Right kidney (tissue), 1 donor: ENCODE results near the gene ITPK1.

ENCODE experiments used
- DNase-seq: peaks from one replicate; pipeline ENCODE4 v3.0.0-alpha.2; 2016

The ITPK1 gene

GRCh38 chr14:93061380-93062012 is 54.2 kb downstream of the ITPK1 start:
- no peak for DNase-seq

GRCh38 chr14:93060841-93061240 is 54.9 kb downstream of the ITPK1 start:
- no peak for DNase-seq

- DNase-seq = no peak
These were observed 55.7 kb downstream of the ITPK1 start for GRCh38 chr14:93059917-93060545.

- no peak for DNase-seq
These were observed 56.5 kb downstream of the ITPK1 start for GRCh38 chr14:93059260-93059659.

- no peak for DNase-seq
These were observed 58.0 kb downstream of the ITPK1 start for GRCh38 chr14:93057586-93058280.

- no peak for DNase-seq
These were observed 58.7 kb downstream of the ITPK1 start for GRCh38 chr14:93056840-93057585.

- no peak for DNase-seq
These were observed 59.4 kb downstream of the ITPK1 start for GRCh38 chr14:93056166-93056839.

GRCh38 chr14:93055651-93056115 is 60.0 kb downstream of the ITPK1 start:
- no peak for DNase-seq

GRCh38 chr14:93054876-93055275 is 60.8 kb downstream of the ITPK1 start:
- no peak for DNase-seq

- no peak for DNase-seq
These were observed 61.7 kb downstream of the ITPK1 start for GRCh38 chr14:93054006-93054405.

- DNase-seq = no peak
These were observed 63.9 kb downstream of the ITPK1 start for GRCh38 chr14:93051600-93052546.

- DNase-seq = no peak
These were observed 65.0 kb downstream of the ITPK1 start for GRCh38 chr14:93050761-93051160.

- DNase-seq = no peak
These were observed 65.8 kb downstream of the ITPK1 start for GRCh38 chr14:93049867-93050331.

- no peak for DNase-seq
These were observed 66.4 kb downstream of the ITPK1 start for GRCh38 chr14:93049315-93049714.

- no peak for DNase-seq
These were observed 66.9 kb downstream of the ITPK1 start for GRCh38 chr14:93048843-93049242.

GRCh38 chr14:93047661-93048060 is 68.1 kb downstream of the ITPK1 start:
- no peak for DNase-seq

GRCh38 chr14:93047157-93047556 is 68.6 kb downstream of the ITPK1 start:
- no peak for DNase-seq

GRCh38 chr14:93046705-93047050 is 69.0 kb downstream of the ITPK1 start:
- DNase-seq = no peak

- no peak for DNase-seq
These were observed 69.6 kb downstream of the ITPK1 start for GRCh38 chr14:93045965-93046704.

- DNase-seq = no peak
These were observed 70.5 kb downstream of the ITPK1 start for GRCh38 chr14:93045211-93045674.
